ENCODE measurements around the gene NCAM2. TPM values are rescaled to one million over a fixed set of nuclear protein-coding genes. Genes with fewer than 3 reads are reported as not detected.

The NCAM2 gene
- total and polyA plus RNA-seq, 2 donors (not counting 1 experiment from before 2014, with no cell fraction given): 0.13 TPM; not detected in 1

DNA sequence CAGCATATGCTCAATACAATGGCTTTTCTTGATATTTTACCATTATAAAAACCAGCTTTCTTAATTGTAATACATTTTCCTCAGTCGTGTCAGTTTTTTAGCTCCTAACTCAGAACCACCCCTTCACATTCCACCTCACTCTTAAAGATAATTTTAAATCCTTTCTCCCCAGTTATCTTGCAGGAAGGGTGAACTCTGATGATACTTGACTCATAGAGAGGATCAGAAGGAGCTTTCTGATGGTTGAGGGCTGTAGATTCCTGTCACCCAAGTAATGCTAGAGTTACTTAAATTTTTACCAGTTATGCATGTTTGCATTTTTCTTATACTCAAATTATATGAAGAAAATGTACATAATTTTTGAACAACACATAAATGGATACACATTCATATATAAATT, 233.7 kb downstream of the NCAM2 start:
- no peaks in the 10 kb centered on the region for H3K36me3 ChIP-seq (replicated peaks in 1 of 2; ENCODE audit: control extremely low read depth in 1 of 2, control insufficient read depth in 1 of 2, extremely low read depth in 1 of 2, insufficient read depth in 2 of 2, low read length in 1 of 2)
- no peaks in the 10 kb centered on the region for H3K79me2 ChIP-seq (ENCODE audit: control insufficient read depth, insufficient read depth, low read length)
- H3K9ac ChIP-seq (ENCODE audit: low read length): no peak overlapping the region
- H4K20me1 ChIP-seq (ENCODE audit: control insufficient read depth, insufficient read depth, low read length, poor library complexity, severe bottlenecking): no peaks in the 10 kb centered on the region
- no peak overlapping the region for H3K4me2 ChIP-seq (replicated peaks; ENCODE audit: low read depth, low read length, poor library complexity, severe bottlenecking)
- no peak for TF ChIP-seq EZH2 (IDR thresholded peaks at IDR 0.05; ENCODE audit: borderline replicate concordance, insufficient read depth, low read depth, low read length, poor library complexity, severe bottlenecking)
- TF ChIP-seq, protein P1, sequence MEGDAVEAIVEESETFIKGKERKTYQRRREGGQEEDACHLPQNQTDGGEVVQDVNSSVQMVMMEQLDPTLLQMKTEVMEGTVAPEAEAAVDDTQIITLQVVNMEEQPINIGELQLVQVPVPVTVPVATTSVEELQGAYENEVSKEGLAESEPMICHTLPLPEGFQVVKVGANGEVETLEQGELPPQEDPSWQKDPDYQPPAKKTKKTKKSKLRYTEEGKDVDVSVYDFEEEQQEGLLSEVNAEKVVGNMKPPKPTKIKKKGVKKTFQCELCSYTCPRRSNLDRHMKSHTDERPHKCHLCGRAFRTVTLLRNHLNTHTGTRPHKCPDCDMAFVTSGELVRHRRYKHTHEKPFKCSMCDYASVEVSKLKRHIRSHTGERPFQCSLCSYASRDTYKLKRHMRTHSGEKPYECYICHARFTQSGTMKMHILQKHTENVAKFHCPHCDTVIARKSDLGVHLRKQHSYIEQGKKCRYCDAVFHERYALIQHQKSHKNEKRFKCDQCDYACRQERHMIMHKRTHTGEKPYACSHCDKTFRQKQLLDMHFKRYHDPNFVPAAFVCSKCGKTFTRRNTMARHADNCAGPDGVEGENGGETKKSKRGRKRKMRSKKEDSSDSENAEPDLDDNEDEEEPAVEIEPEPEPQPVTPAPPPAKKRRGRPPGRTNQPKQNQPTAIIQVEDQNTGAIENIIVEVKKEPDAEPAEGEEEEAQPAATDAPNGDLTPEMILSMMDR (IDR thresholded peaks at IDR 0.05): no peak
- H3K27ac ChIP-seq (ENCODE audit: low read length in 2 of 2): no peak overlapping the region
- no peak for DNase-seq
- no peak overlapping the region for H3K4me3 Mint-ChIP-seq
- no peak overlapping the region for H2AFZ ChIP-seq (ENCODE audit: insufficient read depth, low read depth, low read length, poor library complexity, severe bottlenecking)
- no peaks in the 10 kb centered on the region for H3K9me3 Mint-ChIP-seq (ENCODE audit: insufficient read depth)
- no peak overlapping the region for H3K27ac Mint-ChIP-seq
- no peaks in the 10 kb centered on the region for H3K27me3 Mint-ChIP-seq
- ChIA-PET POLR2A (no interaction called here), CTCF (no interaction called here)
- H3K4me1 ChIP-seq (ENCODE audit: control insufficient read depth in 2 of 2, insufficient read depth in 2 of 2, low read length in 2 of 2): no peaks in the 10 kb centered on the region
- no peaks in the 10 kb centered on the region for H3K9me3 ChIP-seq (ENCODE audit: control extremely low read depth in 1 of 3, control insufficient read depth in 2 of 3, insufficient read depth in 1 of 3, low read length in 2 of 3)
- no peak overlapping the region for H3K4me3 ChIP-seq (ENCODE audit: control extremely low read depth in 1 of 5, extremely low read depth in 1 of 5, insufficient read depth in 1 of 5, low read depth in 2 of 5, low read length in 4 of 5)
- H3K27me3 ChIP-seq (replicated peaks in 1 of 4; ENCODE audit: control extremely low read depth in 1 of 4, control insufficient read depth in 3 of 4, insufficient read depth in 4 of 4, low read length in 3 of 4): no peaks in the 10 kb centered on the region
- H3K4me1 Mint-ChIP-seq: no peaks in the 10 kb centered on the region
- intact Hi-C loops (cut with micrococcal nuclease): no loop called here
- no CpG with 5 or more reads among the region's 1 CpG for WGBS (ENCODE audit: insufficient coverage)
- ATAC-seq (ENCODE audit: low read depth): no peak

DNA sequence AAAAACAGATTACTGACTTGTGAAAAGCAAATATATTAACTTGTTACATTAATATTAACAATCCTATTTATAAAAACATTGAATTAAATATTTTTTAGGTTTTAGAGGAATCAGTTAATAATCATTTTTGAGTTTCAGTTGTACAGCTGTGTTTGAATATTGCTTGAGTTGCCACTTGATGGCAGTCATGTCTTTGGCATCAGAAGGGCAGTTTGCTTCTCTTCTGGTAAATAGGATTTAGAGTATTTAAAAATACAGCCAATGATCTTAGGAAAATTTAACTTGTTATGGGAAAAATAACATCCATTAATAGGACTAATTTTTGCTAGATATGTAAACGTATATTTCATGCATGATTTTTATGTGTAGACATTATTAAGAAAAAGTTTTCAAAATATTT, 234.1 kb downstream of the NCAM2 start:
- Histone ChIP-seq H3K4me2 (replicated peaks; ENCODE audit: low read depth, low read length, poor library complexity, severe bottlenecking) (no peak overlapping the region), H3K36me3 (replicated peaks in 1 of 2; ENCODE audit: control extremely low read depth in 1 of 2, control insufficient read depth in 1 of 2, extremely low read depth in 1 of 2, insufficient read depth in 2 of 2, low read length in 1 of 2) (no peaks in the 10 kb centered on the region), H3K9ac (ENCODE audit: low read length) (no peak overlapping the region), H3K27ac (ENCODE audit: low read length in 2 of 2) (no peak overlapping the region), H3K9me3 (ENCODE audit: control extremely low read depth in 1 of 3, control insufficient read depth in 2 of 3, insufficient read depth in 1 of 3, low read length in 2 of 3) (no peaks in the 10 kb centered on the region), H3K4me3 (ENCODE audit: control extremely low read depth in 1 of 5, extremely low read depth in 1 of 5, insufficient read depth in 1 of 5, low read depth in 2 of 5, low read length in 4 of 5) (no peak overlapping the region), H4K20me1 (ENCODE audit: control insufficient read depth, insufficient read depth, low read length, poor library complexity, severe bottlenecking) (no peaks in the 10 kb centered on the region), H3K27me3 (replicated peaks in 1 of 4; ENCODE audit: control extremely low read depth in 1 of 4, control insufficient read depth in 3 of 4, insufficient read depth in 4 of 4, low read length in 3 of 4) (no peaks in the 10 kb centered on the region), H3K79me2 (ENCODE audit: control insufficient read depth, insufficient read depth, low read length) (no peaks in the 10 kb centered on the region), H3K4me1 (ENCODE audit: control insufficient read depth in 2 of 2, insufficient read depth in 2 of 2, low read length in 2 of 2) (no peaks in the 10 kb centered on the region), H2AFZ (ENCODE audit: insufficient read depth, low read depth, low read length, poor library complexity, severe bottlenecking) (no peak overlapping the region)
- Mint-ChIP-seq H3K27me3 (no peaks in the 10 kb centered on the region), H3K4me3 (no peak overlapping the region), H3K27ac (no peak overlapping the region), H3K4me1 (no peaks in the 10 kb centered on the region), H3K9me3 (ENCODE audit: insufficient read depth) (no peaks in the 10 kb centered on the region)
- DNase-seq: no peak
- intact Hi-C loops (cut with micrococcal nuclease): no loop called here
- ChIA-PET CTCF (no interaction called here), POLR2A (no interaction called here)
- no CpG with 5 or more reads among the region's 1 CpG for WGBS (ENCODE audit: insufficient coverage)
- TF ChIP-seq, protein P1 (IDR thresholded peaks at IDR 0.05): no peak
- TF ChIP-seq EZH2 (IDR thresholded peaks at IDR 0.05; ENCODE audit: borderline replicate concordance, insufficient read depth, low read depth, low read length, poor library complexity, severe bottlenecking): no peak
- ATAC-seq (ENCODE audit: low read depth): no peak
